Measurements from ENCODE around the gene ADAP2. TPM values are rescaled to one million over a fixed set of nuclear protein-coding genes. Genes with fewer than 3 reads are reported as not detected.
"Not testable (repeated sequence)": the region's sequence is repeated elsewhere in the genome, so short reads cannot be mapped to it uniquely, and the experiment has no call there.

The ADAP2 gene
- total RNA-seq, 1 donor from 2014 or later, result 62.4 TPM

- DNase-seq (ENCODE audit: low spot score), result peak; percentile 52
Observed at GRCh38 chr17:30969989-30970830, 48.5 kb downstream of the ADAP2 start.

- peak; percentile 97 for DNase-seq (ENCODE audit: low spot score)
Observed at GRCh38 chr17:30970831-30971567, 49.3 kb downstream of the ADAP2 start, which contains the start of gene RNF135. RNF135 (plus strand) TSS chr17:30971039; CDS start chr17:30971074, 35 bp downstream.

- no peak for DNase-seq (ENCODE audit: low spot score)
Observed at GRCh38 chr17:30975042-30975820, 53.5 kb downstream of the ADAP2 start.

- DNase-seq (ENCODE audit: low spot score), result not testable (repeated sequence)
Observed at GRCh38 chr17:30979919-30980318, 58.2 kb downstream of the ADAP2 start.

DNA sequence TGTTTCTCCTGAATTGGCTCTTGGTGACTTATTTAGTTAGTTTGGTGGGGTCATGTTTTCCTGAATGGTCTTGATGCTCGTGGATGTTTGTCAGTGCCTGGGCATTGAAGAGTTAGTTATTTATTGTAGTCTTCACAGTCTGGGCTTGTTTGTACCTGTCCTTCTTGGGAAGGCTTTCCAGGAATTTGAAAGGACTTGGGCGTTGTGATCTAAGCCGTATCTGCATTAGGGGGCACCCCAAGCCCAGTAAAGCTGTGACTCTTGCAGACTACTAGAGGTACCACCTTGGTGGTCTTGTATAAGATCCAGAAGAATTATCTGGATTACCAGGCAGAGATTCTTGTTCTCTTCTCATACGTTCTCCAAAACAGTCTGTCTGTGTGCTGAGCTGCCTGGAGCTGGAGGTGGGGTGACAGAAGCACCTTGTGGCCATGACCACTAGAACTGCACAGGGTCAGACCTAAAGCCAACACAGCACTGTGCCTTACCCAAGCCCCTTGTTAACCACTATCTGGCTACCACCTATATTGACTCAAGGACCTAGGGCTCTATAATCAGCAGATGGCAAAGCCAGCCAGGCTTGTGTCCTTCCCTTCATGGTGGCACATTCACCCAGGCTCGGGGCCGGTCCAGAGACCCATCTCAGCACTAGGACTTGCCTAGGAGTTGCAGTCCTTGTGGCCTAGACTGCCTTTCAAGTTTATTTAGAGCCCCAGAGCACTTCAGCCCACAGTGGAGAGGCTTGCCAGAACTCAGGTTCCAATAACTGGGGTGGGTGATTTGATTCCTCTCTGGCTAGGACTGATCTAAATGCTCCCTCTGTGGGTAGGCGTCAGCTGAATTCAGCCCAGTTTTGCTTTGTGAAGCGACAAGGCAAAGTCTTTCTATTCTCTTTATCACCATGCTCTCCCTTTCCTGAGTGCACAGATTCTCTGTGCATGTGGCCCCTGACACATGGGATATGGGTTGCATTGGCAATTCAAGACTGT, 60.1 kb downstream of the ADAP2 start:
- DNase-seq (ENCODE audit: low spot score), result no peak

GRCh38 chr17:30982855-30983254, 61.1 kb downstream of the ADAP2 start:
- DNase-seq (ENCODE audit: low spot score), result no peak

- DNase-seq (ENCODE audit: low spot score), result no peak
Observed at GRCh38 chr17:30990458-30990857, 68.7 kb downstream of the ADAP2 start.

DNA sequence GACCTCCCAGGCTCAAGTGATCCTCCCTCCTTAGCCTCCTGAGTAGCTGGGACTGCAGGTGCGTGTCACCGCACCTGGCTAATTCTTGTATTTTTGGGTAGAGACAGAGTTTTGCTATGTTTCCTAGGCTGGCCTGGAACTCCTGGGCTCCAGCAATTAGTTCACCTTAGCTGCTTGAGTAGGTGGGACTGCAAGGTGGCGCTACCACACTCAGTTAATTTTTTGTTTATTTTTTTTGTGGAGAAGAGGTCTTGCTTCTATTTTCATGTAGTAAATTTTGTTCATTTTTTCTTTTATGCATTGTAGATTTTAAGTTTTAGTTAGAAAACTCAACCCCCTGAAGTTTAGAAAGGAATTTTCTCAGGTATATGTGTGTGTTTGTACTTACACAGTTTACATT, 70.8 kb downstream of the ADAP2 start:
- no peak for DNase-seq (ENCODE audit: low spot score)

DNA sequence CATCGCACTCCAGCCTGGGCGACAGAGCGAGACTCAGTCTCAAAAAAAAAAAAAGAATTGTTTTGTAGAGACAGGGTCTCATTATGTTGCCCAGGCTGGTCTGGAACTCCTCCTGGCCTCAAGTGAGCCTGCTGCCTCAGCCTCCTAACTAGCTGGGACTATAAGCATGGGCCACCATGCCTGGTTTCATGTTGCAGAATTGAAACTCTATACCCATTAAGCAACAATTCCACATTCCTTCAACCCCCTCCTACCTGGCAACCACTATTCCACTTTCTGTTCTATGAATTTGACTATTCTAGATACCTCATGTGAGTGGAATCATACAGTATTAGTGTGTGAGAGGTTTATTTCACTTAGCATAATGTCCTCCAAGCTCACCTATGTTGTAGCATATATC, 73.6 kb downstream of the ADAP2 start:
- no peak for DNase-seq (ENCODE audit: low spot score)

- no peak for DNase-seq (ENCODE audit: low spot score)
Observed at GRCh38 chr17:30996486-30996885, 74.7 kb downstream of the ADAP2 start.

GRCh38 chr17:30997270-30997669, 75.5 kb downstream of the ADAP2 start:
- no peak for DNase-seq (ENCODE audit: low spot score)

GRCh38 chr17:30997842-30998241, 76.1 kb downstream of the ADAP2 start:
- DNase-seq (ENCODE audit: low spot score), result no peak

DNA sequence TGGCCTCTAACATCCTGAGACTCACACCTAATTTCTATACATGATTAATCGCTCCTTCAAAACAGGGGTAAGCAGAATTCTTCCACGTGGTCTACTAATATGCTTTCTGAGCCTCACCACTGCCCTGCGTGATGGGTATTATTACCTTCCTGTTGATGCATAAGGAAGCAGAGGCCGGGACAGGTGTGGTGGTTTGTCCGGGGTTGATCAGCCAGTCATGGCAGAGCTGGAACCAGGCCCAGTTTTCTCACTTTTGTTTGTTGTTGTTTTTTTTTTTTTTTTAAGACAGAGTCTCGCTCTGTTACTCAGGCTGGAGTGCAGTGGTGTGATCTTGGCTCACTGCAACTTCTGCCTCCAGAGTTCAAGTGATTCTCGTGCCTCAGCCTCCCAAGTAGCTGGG, 80.3 kb downstream of the ADAP2 start:
- no peak for DNase-seq (ENCODE audit: low spot score)

DNA sequence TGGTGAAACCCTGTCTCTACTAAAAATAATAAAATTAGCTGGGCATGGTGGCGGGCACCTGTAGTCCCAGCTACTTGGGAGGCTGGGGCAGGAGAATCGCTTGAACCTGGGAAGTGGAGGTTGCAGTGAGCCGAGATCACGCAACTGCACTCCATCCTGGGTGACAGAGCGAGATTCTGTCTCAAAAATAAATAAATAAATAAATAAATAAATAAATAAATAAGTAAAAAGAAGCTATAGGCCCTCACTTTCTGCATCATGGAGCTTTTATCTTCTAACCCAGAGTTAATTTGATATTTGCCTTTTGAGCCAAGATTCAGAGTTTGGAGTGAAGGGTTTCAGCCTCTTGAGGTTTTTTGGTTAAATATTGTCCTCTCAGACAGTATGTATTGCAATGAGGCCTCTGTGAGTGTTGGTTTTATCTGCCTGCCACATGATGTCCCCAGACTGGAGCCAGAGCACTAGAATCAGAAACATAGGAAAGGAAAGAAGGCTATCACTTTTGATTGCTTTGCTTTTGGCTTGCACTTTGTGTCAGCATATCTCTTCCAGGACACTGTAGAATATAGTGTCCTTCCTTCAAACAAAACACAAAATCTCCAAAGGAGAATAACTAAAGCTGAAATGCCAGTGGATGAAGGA, 81.6 kb downstream of the ADAP2 start:
- no peak for DNase-seq (ENCODE audit: low spot score)

- no peak for DNase-seq (ENCODE audit: low spot score)
Observed at GRCh38 chr17:31004160-31004559, 82.4 kb downstream of the ADAP2 start.

- DNase-seq (ENCODE audit: low spot score), result no peak
Observed at GRCh38 chr17:31007695-31008373, 86.1 kb downstream of the ADAP2 start.

- peak; percentile 68 for DNase-seq (ENCODE audit: low spot score)
Observed at GRCh38 chr17:31008374-31009041, 86.8 kb downstream of the ADAP2 start.

All from umbilical cord (tissue), 2 donors.